H1 (cell line): Measurements from ENCODE around the gene TGFBI. TPM values are rescaled to one million over a fixed set of nuclear protein-coding genes. Genes with fewer than 3 reads are reported as not detected.

Source experiments
- CTCF ChIA-PET: fragments of 300-600 bp; sonication (Branson Sonifier 250); formaldehyde crosslinking; loops from one replicate; lab custom pipeline; 2021; ENCODE audit not compliant: partially characterized antibody; lab: Charles Lee
- POLR2A ChIA-PET: fragments of 300-600 bp; sonication (Branson Sonifier 250); formaldehyde crosslinking; loops from one replicate; lab custom pipeline; 2021; ENCODE audit warnings: inconsistent platforms; ENCODE audit not compliant: partially characterized antibody; lab: Charles Lee
- DNase-seq, 2 experiments: peaks; one replicate each; pipeline versions ENCODE4 v3.0.0 to v3.0.0-alpha.2; 2010 to 2022; ENCODE audit warnings: low spot score in 2 of 2, low read depth in 1 of 2, mixed read lengths in 1 of 2
- FAIRE-seq: peaks from 2 replicates; lab custom pipeline; 2011; peaks lifted over from hg19 to GRCh38; lab: Jason Lieb, UNC
- H2AFZ ChIP-seq: 2 replicates; pipeline ENCODE4 v1.8.1; 2012; ENCODE audit warnings: low read length, inconsistent platforms
- H2AK5ac ChIP-seq: 2 replicates; pipeline ENCODE4 v1.6.1; 2013; ENCODE audit warnings: low read depth, low read length
- H2BK120ac ChIP-seq: replicated peaks from 2 replicates; pipeline ENCODE3; 2013; ENCODE audit warnings: low read depth, low read length, inconsistent platforms
- H2BK12ac ChIP-seq: 2 replicates; pipeline ENCODE4 v1.6.1; 2013; ENCODE audit warnings: low read depth, low read length
- H2BK15ac ChIP-seq: 2 replicates; pipeline ENCODE4 v1.6.1; 2013; ENCODE audit warnings: low read length
- H2BK20ac ChIP-seq: 2 replicates; pipeline ENCODE4 v1.6.1; 2013; ENCODE audit warnings: low read length
- H2BK5ac ChIP-seq: 2 replicates; pipeline ENCODE4 v1.6.1; 2013; ENCODE audit warnings: low read depth, low read length
- H3K14ac ChIP-seq: 2 replicates; pipeline ENCODE4 v1.6.1; 2013; ENCODE audit warnings: inconsistent platforms; ENCODE audit not compliant: insufficient read length
- H3K18ac ChIP-seq: 2 replicates; pipeline ENCODE4 v1.6.1; 2013; ENCODE audit warnings: low read length; ENCODE audit errors: extremely low read depth
- H3K23ac ChIP-seq: 2 replicates; pipeline ENCODE4 v1.6.1; 2013; ENCODE audit warnings: inconsistent platforms; ENCODE audit not compliant: insufficient read length
- H3K23me2 ChIP-seq: 2 replicates; pipeline ENCODE4 v1.6.1; 2013; ENCODE audit warnings: low read depth, low read length
- H3K27ac ChIP-seq: 2 replicates; pipeline ENCODE4 v1.6.1; 2011; ENCODE audit warnings: low read depth, low read length, inconsistent platforms
- H3K27me3 ChIP-seq, 4 experiments: replicated peaks in 1 of 4; 1 replicate in 1 of 4; 2 replicates in 3 of 4; pipeline versions ENCODE4 v1.6.1 to v1.8.1; 2011 to 2013; ENCODE audit warnings: low read length in 3 of 4, mild to moderate bottlenecking in 3 of 4, inconsistent platforms in 2 of 4, mixed read lengths in 2 of 4, moderate library complexity in 1 of 4; ENCODE audit not compliant: control insufficient read depth in 3 of 4, insufficient read depth in 3 of 4; ENCODE audit errors: extremely low read depth in 1 of 4
- H3K36me3 ChIP-seq, 4 experiments: 2 replicates each; pipeline versions ENCODE4 v1.6.1 to v1.8.1; 2011 to 2013; ENCODE audit warnings: mild to moderate bottlenecking in 4 of 4, low read length in 3 of 4, moderate library complexity in 2 of 4, control low read depth in 1 of 4, inconsistent platforms in 1 of 4; ENCODE audit not compliant: insufficient read depth in 4 of 4, control insufficient read depth in 2 of 4
- H3K4ac ChIP-seq: replicated peaks from 2 replicates; pipeline ENCODE3; 2013; ENCODE audit warnings: low read length, low read depth, mixed read lengths, inconsistent platforms; ENCODE audit not compliant: insufficient read length
- H3K4me1 ChIP-seq, 4 experiments: replicated peaks in 1 of 4; 1 replicate in 1 of 4; 2 replicates in 3 of 4; pipeline versions ENCODE4 v1.6.1 to v1.8.1; 2011 to 2013; ENCODE audit warnings: low read length in 3 of 4, inconsistent platforms in 2 of 4, mixed read lengths in 1 of 4; ENCODE audit not compliant: insufficient read depth in 4 of 4, control insufficient read depth in 3 of 4
- H3K4me2 ChIP-seq, 2 experiments: 2 replicates each; pipeline versions ENCODE4 v1.6.1 to v1.8.1; 2011 to 2013; ENCODE audit warnings: low read depth in 2 of 2, low read length in 2 of 2, control low read depth in 1 of 2, inconsistent platforms in 1 of 2, mild to moderate bottlenecking in 1 of 2; ENCODE audit not compliant: insufficient read depth in 1 of 2
- H3K4me3 ChIP-seq, 4 experiments: fragments of 200-600, 300-600 bp in 1 of 4; sonication (generic), shearing (Covaris generic), sonication (Bioruptor Twin) in 1 of 4; 2 replicates each; pipeline versions ENCODE4 v1.5.1 to v1.8.1; 2011 to 2016; ENCODE audit warnings: low read length in 4 of 4, low read depth in 3 of 4, control low read depth in 2 of 4, inconsistent platforms in 2 of 4, mild to moderate bottlenecking in 2 of 4, mixed read lengths in 1 of 4, moderate library complexity in 1 of 4; ENCODE audit not compliant: insufficient read depth in 2 of 4; ENCODE audit errors: extremely low read depth in 1 of 4
- H3K56ac ChIP-seq: replicated peaks from 2 replicates; pipeline ENCODE3; 2013; ENCODE audit warnings: low read depth, mild to moderate bottlenecking, mixed read lengths, low read length, inconsistent platforms; ENCODE audit not compliant: insufficient read length
- H3K79me1 ChIP-seq: 2 replicates; pipeline ENCODE4 v1.6.1; 2013; ENCODE audit warnings: low read depth, low read length, control low read depth
- H3K79me2 ChIP-seq, 2 experiments: 2 replicates each; pipeline versions ENCODE4 v1.6.1 to v1.8.1; 2012 to 2013; ENCODE audit warnings: low read length in 2 of 2, mild to moderate bottlenecking in 2 of 2, inconsistent platforms in 1 of 2; ENCODE audit not compliant: insufficient read depth in 2 of 2, control insufficient read depth in 1 of 2
- H3K9ac ChIP-seq, 4 experiments: replicated peaks in 1 of 4; 1 replicate in 1 of 4; 2 replicates in 3 of 4; pipeline versions ENCODE4 v1.6.1 to v1.8.1; 2011 to 2013; ENCODE audit warnings: low read depth in 3 of 4, low read length in 3 of 4, control low read depth in 2 of 4, mild to moderate bottlenecking in 2 of 4, moderate library complexity in 2 of 4, inconsistent platforms in 1 of 4; ENCODE audit errors: extremely low read depth in 1 of 4
- H3K9me3 ChIP-seq, 2 experiments: 2 replicates each; pipeline versions ENCODE4 v1.6.1 to v1.8.1; 2012 to 2013; ENCODE audit warnings: mild to moderate bottlenecking in 2 of 2, moderate library complexity in 2 of 2, control low read depth in 1 of 2, inconsistent platforms in 1 of 2, low read depth in 1 of 2, low read length in 1 of 2, mixed read lengths in 1 of 2; ENCODE audit not compliant: insufficient read depth in 2 of 2
- H4K20me1 ChIP-seq, 2 experiments: replicated peaks in 1 of 2; 2 replicates each; pipeline versions ENCODE3 to v1.8.1; 2011 to 2013; ENCODE audit warnings: inconsistent platforms in 2 of 2, low read length in 2 of 2, mild to moderate bottlenecking in 1 of 2; ENCODE audit not compliant: insufficient read depth in 2 of 2, control insufficient read depth in 1 of 2
- H4K5ac ChIP-seq: 2 replicates; pipeline ENCODE4 v1.6.1; 2013; ENCODE audit warnings: low read length, low read depth, mixed read lengths, inconsistent platforms; ENCODE audit not compliant: insufficient read length
- H4K8ac ChIP-seq: 2 replicates; pipeline ENCODE4 v1.8.0; 2013; ENCODE audit warnings: mild to moderate bottlenecking, moderate library complexity, low read length, inconsistent platforms; ENCODE audit not compliant: insufficient read depth; ENCODE audit errors: extremely low read depth
- H4K91ac ChIP-seq: replicated peaks from 2 replicates; pipeline ENCODE3; 2013; ENCODE audit warnings: low read length, mixed read lengths, inconsistent platforms; ENCODE audit not compliant: insufficient read length
- CBX8 ChIP-seq: fragments of 300-800, 300-1000 bp; sonication (generic); IDR thresholded peaks from 2 replicates; pipeline ENCODE4 v1.7.1; 2016; ENCODE audit warnings: low read depth, low read length, borderline replicate concordance
- JUND ChIP-seq: IDR thresholded peaks from 2 replicates; pipeline ENCODE4 v1.6.1; 2011; ENCODE audit warnings: mild to moderate bottlenecking, improper control_type of control experiment, low read length
- NANOG ChIP-seq: IDR thresholded peaks from 2 replicates; pipeline ENCODE4 v1.6.1; 2011; ENCODE audit warnings: low read length, low read depth, mild to moderate bottlenecking, inconsistent platforms; ENCODE audit not compliant: insufficient read depth, poor library complexity, severe bottlenecking
- PHF8 ChIP-seq: fragments of 200-600 bp; sonication (generic); conservative IDR thresholded peaks from 2 replicates; pipeline ENCODE4 v1.7.1; 2012; ENCODE audit warnings: low read depth, mild to moderate bottlenecking, inconsistent platforms, low read length, moderate library complexity
- WGBS, 2 experiments: shearing (Covaris generic) in 1 of 2; methylation state at CpG; one replicate each; pipeline versions ENCODE4 v1.1.6 to v1.1.7; 2013 to 2015; ENCODE audit warnings: low lambda C conversion rate in 2 of 2, mixed read lengths in 2 of 2, inconsistent platforms in 1 of 2, low coverage in 1 of 2, missing lambda C conversion rate in 1 of 2; ENCODE audit not compliant: insufficient replicate concordance in 2 of 2, insufficient coverage in 1 of 2, insufficient read length in 1 of 2; ENCODE audit errors: extremely low coverage in 1 of 2, missing lambda C conversion rate in 1 of 2; 5-methylcytosine and 5-hydroxymethylcytosine counted together
- polyA plus RNA-seq, 7 experiments: library from polyadenylated mRNA; depleted of rRNA in 3 of 7; stranded (reverse) in 5 of 7; unstranded in 2 of 7; fragments of >200 nt in 5 of 7; fragments of 200-250 nt in 2 of 7; gene quantifications; 1 replicate in 5 of 7; 2 replicates in 1 of 7; 4 replicates in 1 of 7; pipeline versions ENCODE4 v1.2.1 to v1.2.3, GENCODE V29; 2011 to 2013; ENCODE audit warnings: missing spikeins in 2 of 7, mixed read lengths in 2 of 7
- total RNA-seq: library from RNA; stranded (reverse); fragmentation: NEBNext Ultra II Directional; extraction: Animal tissue kit (Norgen Biotek cat#: 25700); gene quantifications from 2 replicates; pipeline ENCODE4 v1.2.1, GENCODE V29; 2021

The TGFBI gene
- total and polyA plus RNA-seq, 2 of the 8 experiments (the other 6 are each of a cell fraction or from before 2014, with no cell fraction given) = 6.0 to 8.5 TPM

GRCh38 chr5:136015966-136016650 lies 12.7 kb upstream of the TGFBI start:
- H3K27ac ChIP-seq = no peak overlapping the region
- H2BK12ac ChIP-seq = no peak overlapping the region
- no peaks in the 10 kb centered on the region for H3K23me2 ChIP-seq
- ChIA-PET POLR2A (no interaction called here), CTCF (interaction anchor here (0.7 to 1.5 kb wide), 2 partner anchors 11 to 42 kb away, joined by 3 to 4 read pairs; no protein-coding TSS in a partner anchor)
- no peaks in the 10 kb centered on the region for H3K79me2 ChIP-seq
- no peak overlapping the region for H2BK120ac ChIP-seq
- H3K27me3 ChIP-seq = no peaks in the 10 kb centered on the region
- no peaks in the 10 kb centered on the region for H3K4me1 ChIP-seq
- WGBS, 2 experiments = 85% methylated on average over 2 of the region's 2 CpGs; no CpG with 5 or more reads in 1 of the 2 experiments
- no peak overlapping the region for H3K14ac ChIP-seq
- H2BK20ac ChIP-seq = no peak overlapping the region
- H2BK15ac ChIP-seq = no peak overlapping the region
- no peak overlapping the region for H4K91ac ChIP-seq
- H3K79me1 ChIP-seq = no peaks in the 10 kb centered on the region
- H4K5ac ChIP-seq = no peak overlapping the region
- H4K20me1 ChIP-seq = no peaks in the 10 kb centered on the region
- FAIRE-seq = no peak
- H3K4ac ChIP-seq = no peak overlapping the region
- no peak overlapping the region for H3K56ac ChIP-seq
- no peaks in the 10 kb centered on the region for H3K36me3 ChIP-seq
- H3K9ac ChIP-seq = no peak overlapping the region
- no peak overlapping the region for H3K4me3 ChIP-seq
- no peak overlapping the region for H2BK5ac ChIP-seq
- no peak overlapping the region for H4K8ac ChIP-seq
- H3K4me2 ChIP-seq = no peak overlapping the region
- no peaks in the 10 kb centered on the region for H3K9me3 ChIP-seq
- H2AK5ac ChIP-seq = no peak overlapping the region
- no peak overlapping the region for H3K18ac ChIP-seq
- DNase-seq = no peak
- no peak overlapping the region for H3K23ac ChIP-seq
- H2AFZ ChIP-seq = no peak overlapping the region
- TF ChIP-seq PHF8 (no peak), JUND (no peak), NANOG (no peak), CBX8 (no peak)
